ENCODE measurements around the gene BEAN1. TPM values are rescaled to one million over a fixed set of nuclear protein-coding genes. Genes with fewer than 3 reads are reported as not detected.

Gene BEAN1
- total and polyA plus RNA-seq, 9 of the 15 experiments (the other 6 are each of a cell fraction or from before 2014, with no cell fraction given), result not detected

DNA sequence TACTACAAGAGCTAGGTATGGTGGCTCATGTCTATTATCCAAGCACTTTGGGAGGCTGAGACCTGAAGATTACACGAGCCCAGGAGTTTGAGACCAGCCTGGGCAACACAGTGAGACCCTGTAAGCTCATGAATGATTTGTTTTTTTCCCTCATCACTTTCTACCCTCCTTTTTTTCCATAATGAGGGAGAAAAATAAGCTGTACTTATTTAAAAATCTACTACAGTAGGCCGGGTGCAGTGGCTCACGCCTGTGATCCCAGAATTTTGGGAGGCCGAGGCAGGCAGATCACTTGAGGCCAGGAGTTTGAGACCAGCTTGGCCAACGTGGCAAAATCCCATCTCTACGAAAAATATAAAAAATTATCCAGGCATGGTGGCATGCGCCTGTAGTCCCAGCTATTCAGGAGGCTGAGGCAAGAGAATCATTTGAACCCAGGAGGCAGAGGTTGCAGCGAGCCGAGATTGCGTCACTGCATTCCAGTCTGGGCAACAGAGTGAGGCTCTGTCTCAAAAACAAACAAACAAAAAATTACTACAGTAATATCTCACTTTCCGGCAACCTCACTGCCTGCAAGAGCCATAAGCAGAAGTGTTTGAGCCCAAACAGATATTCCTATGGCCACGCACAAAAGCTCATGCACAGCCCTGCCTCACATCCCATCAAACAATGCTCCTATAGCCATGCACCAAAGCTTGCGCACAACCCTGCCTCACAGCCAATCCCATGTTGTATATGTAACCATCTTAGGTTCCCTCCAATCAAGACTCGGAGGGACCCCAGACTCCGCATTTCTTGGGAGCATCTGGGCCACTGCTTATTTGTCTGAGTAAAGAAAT, 85.4 kb downstream of the BEAN1 start:
- no peak for DNase-seq (ENCODE audit: extremely low read depth in 1 of 4, low spot score in 3 of 4)
- H3K36me3 ChIP-seq (ENCODE audit: control insufficient read depth, insufficient read depth, low read length), result no peaks in the 10 kb centered on the region; the same call in 2 of the 3 replicates
- H3K9me3 ChIP-seq (replicated peaks; ENCODE audit: control insufficient read depth, insufficient read depth, low read depth, low read length), result no peaks in the 10 kb centered on the region
- peaks cover 23 to 29% of the 10 kb centered on the region in 2 experiments for H3K4me1 ChIP-seq (replicated peaks in 1 of 2; ENCODE audit: control insufficient read depth in 2 of 2, insufficient read depth in 2 of 2, low read length in 2 of 2)
- no peak overlapping the region for H3K4me3 ChIP-seq
- intact Hi-C loops (cut with micrococcal nuclease), result no loop called here
- H2AFZ ChIP-seq (ENCODE audit: low read depth, low read length), result no peak overlapping the region
- CTCF ChIA-PET (ENCODE audit: low intra/inter-chr PET ratio), result interaction anchor here (1.3 kb wide), 1 partner anchor 77 kb away, joined by 7 read pairs; no protein-coding TSS in a partner anchor
- ATAC-seq, result no peak
- no peak overlapping the region for H3K27ac ChIP-seq (ENCODE audit: extremely low read depth, low read depth, low read length)
- H3K4me2 ChIP-seq (ENCODE audit: insufficient read depth, low read length), result no peak overlapping the region
- H3K9ac ChIP-seq (ENCODE audit: insufficient read depth in 1 of 2, low read depth in 2 of 2, low read length in 2 of 2), result peak overlapping the region in 1 of 2 experiments; percentile 50; a peak in 1 of 4 replicates
- H3K79me2 ChIP-seq (ENCODE audit: control insufficient read depth, insufficient read depth, low read length), result no peaks in the 10 kb centered on the region
- no peaks in the 10 kb centered on the region for H3K9me1 ChIP-seq (ENCODE audit: control insufficient read depth, insufficient read depth, low read length)
- BruUV-seq (replicated peaks), result no TSS peak
- H4K20me1 ChIP-seq (replicated peaks; ENCODE audit: control insufficient read depth, insufficient read depth, low read length), result no peaks in the 10 kb centered on the region
- WGBS (ENCODE audit: insufficient coverage, low coverage, missing lambda C conversion rate), result 72% methylated on average over 15 of the region's 15 CpGs
- H3K27me3 ChIP-seq (ENCODE audit: control insufficient read depth in 2 of 2, insufficient read depth in 2 of 2, low read length in 2 of 2), result no peaks in the 10 kb centered on the region
- in situ Hi-C loops (cut with MboI), result no loop called here
- FAIRE-seq, result no peak
- POLR2A ChIA-PET, result interaction anchor here (0.6 to 2.1 kb wide), 5 partner anchors 10 to 338 kb away, joined by 3 to 8 read pairs (median 3); no protein-coding TSS in a partner anchor
- TF ChIP-seq GABPB1 (CRISPR knock-in tag; IDR thresholded peaks at IDR 0.05) (no peak), ILK (tag; IDR thresholded peaks at IDR 0.05; ENCODE audit: borderline replicate concordance, low read depth) (no peak), STAT6 (CRISPR knock-in tag; IDR thresholded peaks at IDR 0.05) (no peak), CREM (IDR thresholded peaks at IDR 0.05; ENCODE audit: low read depth) (no peak), NCOA1 (IDR thresholded peaks at IDR 0.05; ENCODE audit: low read depth) (no peak), ZNF121 (CRISPR knock-in tag; conservative IDR thresholded peaks at IDR 0.05) (peak; percentile 37; the same call in 1 of the 2 replicates), HLTF (IDR thresholded peaks at IDR 0.05) (no peak), BRF1 (IDR thresholded peaks at IDR 0.05; ENCODE audit: borderline replicate concordance, extremely low read depth, insufficient read length) (no peak), RBM15 (IDR thresholded peaks at IDR 0.05; ENCODE audit: insufficient read depth, low read length) (no peak), CEBPB (tag; IDR thresholded peaks at IDR 0.05) (peak; percentile 68), BHLHE40 (IDR thresholded peaks at IDR 0.05; ENCODE audit: low read length) (no peak), ZSCAN32 (CRISPR knock-in tag; IDR thresholded peaks at IDR 0.05) (no peak), CBFA2T3 (IDR thresholded peaks at IDR 0.05) (no peak), CEBPG (CRISPR knock-in tag; IDR thresholded peaks at IDR 0.05) (no peak), CEBPG (tag; conservative IDR thresholded peaks at IDR 0.05 in 1 of 2, IDR thresholded peaks at IDR 0.05 in 1 of 2) (peak in 1 of 2 experiments; percentile 53; a peak in 2 of 4 replicates), HMG20A (CRISPR knock-in tag; conservative IDR thresholded peaks at IDR 0.05) (no peak), NFIX (CRISPR knock-in tag; IDR thresholded peaks at IDR 0.05; ENCODE audit: low read depth) (no peak), C11orf30 (IDR thresholded peaks at IDR 0.05; ENCODE audit: low read depth) (no peak), BCOR (IDR thresholded peaks at IDR 0.05) (no peak), HSF4 (CRISPR knock-in tag; IDR thresholded peaks at IDR 0.05; ENCODE audit: borderline replicate concordance) (no peak), IRF2 (CRISPR knock-in tag; IDR thresholded peaks at IDR 0.05) (no peak), KDM2B (CRISPR knock-in tag; IDR thresholded peaks at IDR 0.05) (no peak), LCOR (CRISPR knock-in tag; IDR thresholded peaks at IDR 0.05) (no peak)

Measured in K562 (cell line).